ENCODE measurements around the gene BMPER. TPM values are rescaled to one million over a fixed set of nuclear protein-coding genes. Genes with fewer than 3 reads are reported as not detected.

The BMPER gene
- total RNA-seq, 1 donor from 2014 or later: 7.4 TPM

DNA sequence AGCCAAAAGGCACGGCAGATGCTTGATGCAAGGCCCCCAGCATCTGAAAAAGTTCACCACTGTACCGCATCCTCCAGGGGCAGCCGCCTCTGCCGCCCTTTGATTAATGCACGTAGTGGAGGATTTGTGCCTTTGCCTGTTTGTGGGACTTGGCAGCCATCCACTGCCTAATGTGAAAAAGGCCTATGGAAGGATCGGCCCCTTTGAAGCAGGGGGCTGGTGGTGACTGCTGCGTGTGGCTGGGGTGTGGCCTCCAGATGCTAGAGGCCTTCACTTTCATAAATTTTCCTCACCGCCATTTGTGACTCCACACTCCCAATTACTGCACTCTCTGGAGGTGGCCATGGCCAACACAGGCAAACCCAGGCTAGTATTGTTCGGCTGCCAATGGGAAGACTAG, 226.0 kb downstream of the BMPER start:
- H3K4me1 ChIP-seq: peaks cover 4% of the 10 kb centered on the region
- no peaks in the 10 kb centered on the region for H3K36me3 ChIP-seq
- DNase-seq (no peak), ATAC-seq (no peak)
- H3K27ac ChIP-seq: no peak overlapping the region
- TF ChIP-seq, protein P1, sequence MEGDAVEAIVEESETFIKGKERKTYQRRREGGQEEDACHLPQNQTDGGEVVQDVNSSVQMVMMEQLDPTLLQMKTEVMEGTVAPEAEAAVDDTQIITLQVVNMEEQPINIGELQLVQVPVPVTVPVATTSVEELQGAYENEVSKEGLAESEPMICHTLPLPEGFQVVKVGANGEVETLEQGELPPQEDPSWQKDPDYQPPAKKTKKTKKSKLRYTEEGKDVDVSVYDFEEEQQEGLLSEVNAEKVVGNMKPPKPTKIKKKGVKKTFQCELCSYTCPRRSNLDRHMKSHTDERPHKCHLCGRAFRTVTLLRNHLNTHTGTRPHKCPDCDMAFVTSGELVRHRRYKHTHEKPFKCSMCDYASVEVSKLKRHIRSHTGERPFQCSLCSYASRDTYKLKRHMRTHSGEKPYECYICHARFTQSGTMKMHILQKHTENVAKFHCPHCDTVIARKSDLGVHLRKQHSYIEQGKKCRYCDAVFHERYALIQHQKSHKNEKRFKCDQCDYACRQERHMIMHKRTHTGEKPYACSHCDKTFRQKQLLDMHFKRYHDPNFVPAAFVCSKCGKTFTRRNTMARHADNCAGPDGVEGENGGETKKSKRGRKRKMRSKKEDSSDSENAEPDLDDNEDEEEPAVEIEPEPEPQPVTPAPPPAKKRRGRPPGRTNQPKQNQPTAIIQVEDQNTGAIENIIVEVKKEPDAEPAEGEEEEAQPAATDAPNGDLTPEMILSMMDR (IDR thresholded peaks at IDR 0.05): no peak
- H3K27me3 ChIP-seq (ENCODE audit: low read depth): no peaks in the 10 kb centered on the region
- no peaks in the 10 kb centered on the region for H3K9me3 ChIP-seq
- intact Hi-C loops (cut with DNase I): no loop called here
- H3K4me3 ChIP-seq: no peak overlapping the region

DNA sequence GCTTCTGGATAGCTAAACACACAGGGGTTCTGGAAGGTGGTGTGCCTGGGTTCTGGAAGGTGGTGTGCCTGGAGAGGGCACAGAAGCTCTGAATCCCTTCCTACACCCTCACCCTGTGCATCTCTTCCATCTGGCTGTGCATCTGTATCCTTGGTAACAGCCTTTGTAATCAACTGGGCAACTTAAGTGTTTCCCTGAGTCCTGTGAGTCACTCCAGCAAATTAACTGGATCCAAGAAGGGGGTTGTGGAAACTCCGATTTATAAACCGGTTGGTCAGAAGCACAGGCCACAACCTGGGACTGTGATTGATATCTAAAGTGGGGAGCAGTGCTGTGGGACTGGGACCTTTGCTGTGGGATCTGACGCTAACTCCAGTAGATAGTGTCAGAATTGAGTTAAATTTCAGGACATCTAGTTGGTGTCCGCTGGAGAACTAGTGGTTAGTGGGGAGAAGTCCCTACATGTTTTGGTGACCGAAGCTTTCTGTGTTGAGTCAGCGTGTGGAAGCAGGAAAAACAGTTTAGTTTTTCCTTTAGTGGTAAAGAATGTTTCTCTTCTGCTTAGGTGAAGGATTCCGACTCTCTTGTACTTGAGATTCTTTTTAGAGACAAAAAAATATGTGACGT, 228.1 kb downstream of the BMPER start:
- no peaks in the 10 kb centered on the region for H3K27me3 ChIP-seq (ENCODE audit: low read depth)
- H3K27ac ChIP-seq: no peak overlapping the region
- intact Hi-C loops (cut with DNase I): no loop called here
- no peaks in the 10 kb centered on the region for H3K9me3 ChIP-seq
- DNase-seq: no peak
- TF ChIP-seq, protein P1 (IDR thresholded peaks at IDR 0.05): no peak
- H3K36me3 ChIP-seq: no peaks in the 10 kb centered on the region
- ATAC-seq: peak; percentile 54 to 71
- no peak overlapping the region for H3K4me3 ChIP-seq
- peaks cover 4% of the 10 kb centered on the region for H3K4me1 ChIP-seq

DNA sequence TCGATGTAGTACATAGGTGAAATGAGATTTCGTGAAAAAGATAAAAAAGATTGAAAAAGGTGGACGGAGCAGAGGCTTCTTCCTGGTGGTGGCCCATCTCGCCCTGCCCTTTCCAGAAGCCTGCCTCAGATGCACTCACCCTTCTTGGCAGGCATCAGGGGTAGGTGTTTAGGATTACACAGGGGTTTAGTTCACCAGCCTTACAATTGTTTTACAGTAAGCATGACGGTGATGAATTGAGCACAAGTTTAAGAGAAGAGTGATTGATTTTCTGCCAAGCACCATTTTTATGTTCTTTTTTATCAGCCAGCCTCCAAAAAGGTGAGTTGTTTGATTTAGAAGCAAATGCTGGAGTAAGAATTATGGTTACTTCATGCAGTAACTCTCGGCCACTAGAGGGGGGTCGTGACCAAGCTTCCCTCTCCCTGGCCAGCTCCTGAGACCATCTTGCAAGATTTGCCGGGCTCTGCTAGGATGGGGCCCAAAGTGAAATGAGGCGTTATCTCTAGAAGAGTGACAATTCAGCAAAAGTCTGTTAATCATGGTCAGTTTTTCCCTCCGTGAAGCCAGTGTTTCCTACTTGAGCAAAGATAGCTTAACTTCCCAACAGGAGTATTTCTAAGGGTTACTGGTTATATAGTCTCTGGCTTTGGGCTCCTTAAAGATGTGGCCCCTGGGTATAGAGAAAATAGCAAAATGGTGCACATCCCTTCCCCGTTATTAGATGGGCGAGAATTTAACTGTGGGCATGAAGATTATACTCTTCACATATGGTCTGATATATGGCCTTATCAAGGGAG, 228.8 kb downstream of the BMPER start:
- no peak for DNase-seq
- ATAC-seq: peak in 1 of 2 donors; percentile 71
- Histone ChIP-seq H3K9me3 (no peaks in the 10 kb centered on the region), H3K4me3 (no peak overlapping the region), H3K27ac (no peak overlapping the region), H3K4me1 (peaks cover 4% of the 10 kb centered on the region), H3K27me3 (ENCODE audit: low read depth) (no peaks in the 10 kb centered on the region), H3K36me3 (no peaks in the 10 kb centered on the region)
- TF ChIP-seq, protein P1 (IDR thresholded peaks at IDR 0.05): peak; percentile 49
- intact Hi-C loops (cut with DNase I): no loop called here

DNA sequence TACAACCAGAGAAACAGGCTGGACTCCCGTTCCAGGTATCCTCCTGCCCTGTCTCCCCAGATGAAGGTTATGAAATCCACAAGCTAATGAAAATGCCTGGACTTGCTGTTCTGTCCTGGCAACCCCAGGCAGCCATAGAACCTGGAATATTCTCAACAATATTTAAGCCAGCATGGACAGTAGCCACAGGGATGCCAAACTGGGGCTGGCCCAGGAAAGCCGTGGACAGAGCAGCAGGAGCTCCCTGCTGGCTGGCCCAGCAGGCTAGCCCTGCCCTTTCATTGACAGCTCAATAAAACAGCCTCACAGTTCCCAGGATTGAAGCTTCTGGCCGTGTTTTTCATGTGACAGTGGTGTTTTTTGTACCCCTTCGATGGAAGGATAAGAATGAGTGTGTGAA, 230.6 kb downstream of the BMPER start:
- Histone ChIP-seq H3K4me3 (no peak overlapping the region), H3K4me1 (peaks cover 4% of the 10 kb centered on the region), H3K36me3 (no peaks in the 10 kb centered on the region), H3K9me3 (no peaks in the 10 kb centered on the region), H3K27ac (no peak overlapping the region), H3K27me3 (ENCODE audit: low read depth) (no peaks in the 10 kb centered on the region)
- TF ChIP-seq, protein P1 (IDR thresholded peaks at IDR 0.05): no peak
- intact Hi-C loops (cut with DNase I): no loop called here
- DNase-seq (no peak), ATAC-seq (no peak)

DNA sequence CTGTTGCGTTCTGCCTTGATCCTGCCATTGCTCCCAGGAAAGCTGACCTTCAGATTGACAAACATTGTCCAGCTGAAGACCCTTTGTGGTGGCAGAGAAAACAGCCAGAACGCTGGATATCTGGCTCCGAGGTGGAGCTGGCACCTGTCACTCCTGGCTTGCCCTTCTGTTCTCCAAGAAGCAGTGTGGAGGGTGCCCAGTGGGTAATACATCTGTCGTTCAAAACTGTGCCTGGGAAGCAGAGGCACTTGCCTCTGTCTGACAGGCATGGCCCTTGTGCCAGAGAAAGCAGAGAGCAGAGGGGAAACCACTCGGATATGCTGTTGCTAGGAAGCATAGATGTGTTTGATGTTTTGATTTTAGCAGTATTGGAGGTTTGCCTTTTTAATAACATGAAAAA, 231.4 kb downstream of the BMPER start:
- no peak overlapping the region for H3K27ac ChIP-seq
- H3K36me3 ChIP-seq: no peaks in the 10 kb centered on the region
- no peak overlapping the region for H3K4me3 ChIP-seq
- DNase-seq (no peak), ATAC-seq (no peak)
- H3K27me3 ChIP-seq (ENCODE audit: low read depth): no peaks in the 10 kb centered on the region
- H3K9me3 ChIP-seq: no peaks in the 10 kb centered on the region
- no peaks in the 10 kb centered on the region for H3K4me1 ChIP-seq
- intact Hi-C loops (cut with DNase I): no loop called here
- TF ChIP-seq, protein P1 (IDR thresholded peaks at IDR 0.05): no peak

All from lower lobe of right lung (tissue), 2 donors.